ENCODE results near the gene CDIPT. TPM values are rescaled to one million over a fixed set of nuclear protein-coding genes. Genes with fewer than 3 reads are reported as not detected.

Gene CDIPT
- total RNA-seq, 1 donor from 2014 or later: 89.4 TPM

- intact Hi-C loops (cut with DNase I): no loop called here
- H3K4me1 ChIP-seq: peaks cover 94% of the 10 kb centered on the region
- peak overlapping the region; percentile 93 for H3K27ac ChIP-seq
Measured at GRCh38 chr16:29821643-29822115, 41.3 kb downstream of the CDIPT start.

GRCh38 chr16:29820730-29821642, 42.0 kb downstream of the CDIPT start:
- TF ChIP-seq POLR2AphosphoS5 (IDR thresholded peaks at IDR 0.05; ENCODE audit: insufficient read depth in 1 of 2, low read depth in 1 of 2): peak in 1 of 2 donors; percentile 57
- TF ChIP-seq POLR2A (IDR thresholded peaks at IDR 0.05): no peak
- Histone ChIP-seq H3K4me3 (peak overlapping the region; percentile 65 to 67), H3K4me1 (peaks cover 89% of the 10 kb centered on the region), H3K27me3 (no peaks in the 10 kb centered on the region), H3K27ac (peak overlapping the region; percentile 93), H3K9me3 (no peaks in the 10 kb centered on the region), H3K36me3 (peaks cover 0 to 5% of the 10 kb centered on the region in 2 donors)
- DNase-seq (ENCODE audit: extremely low spot score in 2 of 2): peak in 1 of 2 donors; percentile 88
- intact Hi-C loops (cut with DNase I): no loop called here

More at GRCh38 chr16:29821643-29822115, 41.3 kb downstream of the CDIPT start:
- no peak for DNase-seq (ENCODE audit: extremely low spot score in 2 of 2)
- Histone ChIP-seq H3K36me3 (peaks cover 0 to 5% of the 10 kb centered on the region in 2 donors), H3K27me3 (no peaks in the 10 kb centered on the region), H3K9me3 (no peaks in the 10 kb centered on the region), H3K4me3 (peak overlapping the region; percentile 65 to 67)
- TF ChIP-seq POLR2AphosphoS5 (IDR thresholded peaks at IDR 0.05; ENCODE audit: insufficient read depth in 1 of 2, low read depth in 1 of 2) (no peak), POLR2A (IDR thresholded peaks at IDR 0.05) (no peak)

GRCh38 chr16:29820271-29820701, 42.7 kb downstream of the CDIPT start, which contains the start of gene MVP:
MVP (plus strand) TSS chr16:29820462; CDS start chr16:29830550, 10,088 bp downstream.
- H3K4me3 ChIP-seq: peak within 1 kb of the TSS; percentile 65 to 67
- no peak for TF ChIP-seq CTCF (IDR thresholded peaks at IDR 0.05)
- no peak for TF ChIP-seq POLR2A (IDR thresholded peaks at IDR 0.05)
- peak; percentile 76 to 82 for TF ChIP-seq POLR2AphosphoS5 (IDR thresholded peaks at IDR 0.05; ENCODE audit: insufficient read depth in 1 of 2, low read depth in 1 of 2)
- H3K9me3 ChIP-seq: no peaks in the 10 kb centered on the region
- intact Hi-C loops (cut with DNase I): no loop called here
- H3K36me3 ChIP-seq: peaks cover 0 to 5% of the 10 kb centered on the region in 2 donors
- H3K4me1 ChIP-seq: peaks cover 84% of the 10 kb centered on the region
- no peaks in the 10 kb centered on the region for H3K27me3 ChIP-seq
- peak in 1 of 2 donors; percentile 90 for DNase-seq (ENCODE audit: extremely low spot score in 2 of 2)
- peak within 1 kb of the TSS; percentile 93 for H3K27ac ChIP-seq

- Histone ChIP-seq H3K27me3 (no peaks in the 10 kb centered on the region), H3K4me3 (no peak overlapping the region), H3K9me3 (no peaks in the 10 kb centered on the region), H3K27ac (peak overlapping the region; percentile 93), H3K4me1 (peaks cover 84% of the 10 kb centered on the region), H3K36me3 (peaks cover 0 to 5% of the 10 kb centered on the region in 2 donors)
- DNase-seq (ENCODE audit: extremely low spot score in 2 of 2): no peak
- TF ChIP-seq CTCF (IDR thresholded peaks at IDR 0.05): no peak
- no peak for TF ChIP-seq POLR2A (IDR thresholded peaks at IDR 0.05)
- TF ChIP-seq POLR2AphosphoS5 (IDR thresholded peaks at IDR 0.05; ENCODE audit: insufficient read depth in 1 of 2, low read depth in 1 of 2): no peak
- intact Hi-C loops (cut with DNase I): no loop called here
Measured at GRCh38 chr16:29819506-29819905, 43.5 kb downstream of the CDIPT start.

GRCh38 chr16:29818082-29818481, 44.9 kb downstream of the CDIPT start:
- Histone ChIP-seq H3K36me3 (peaks cover 0 to 5% of the 10 kb centered on the region in 2 donors), H3K4me1 (peaks cover 84% of the 10 kb centered on the region), H3K4me3 (no peak overlapping the region), H3K27ac (no peak overlapping the region), H3K9me3 (no peaks in the 10 kb centered on the region), H3K27me3 (no peaks in the 10 kb centered on the region)
- no peak for TF ChIP-seq POLR2A (IDR thresholded peaks at IDR 0.05)
- no peak for TF ChIP-seq CTCF (IDR thresholded peaks at IDR 0.05)
- no peak for TF ChIP-seq POLR2AphosphoS5 (IDR thresholded peaks at IDR 0.05; ENCODE audit: insufficient read depth in 1 of 2, low read depth in 1 of 2)
- intact Hi-C loops (cut with DNase I): no loop called here
- no peak for DNase-seq (ENCODE audit: extremely low spot score in 2 of 2)

All from vagina (tissue), 2 donors.